ENCODE measurements around the gene SND1.

The SND1 gene

GRCh38 chr7:127884066-127884559, 232.1 kb downstream of the SND1 start:
- DNase-seq (ENCODE audit: low spot score) = no peak
- TF ChIP-seq CTCF (IDR thresholded peaks at IDR 0.05; ENCODE audit: extremely low read depth, insufficient read depth, missing control alignments) = no peak
- in situ Hi-C loops (cut with MboI; ENCODE audit: low pct_unique_long_range_greater_than_20kb, low sequenced_read_pairs, unreplicated experiment) = no loop called here

- in situ Hi-C loops (cut with MboI; ENCODE audit: low pct_unique_long_range_greater_than_20kb, low sequenced_read_pairs, unreplicated experiment) = no loop called here
- no peak for DNase-seq (ENCODE audit: low spot score)
- no peak for TF ChIP-seq CTCF (IDR thresholded peaks at IDR 0.05; ENCODE audit: extremely low read depth, insufficient read depth, missing control alignments)
Observed at GRCh38 chr7:127885222-127885772, 233.3 kb downstream of the SND1 start.

GRCh38 chr7:127885843-127886242, 233.8 kb downstream of the SND1 start:
- in situ Hi-C loops (cut with MboI; ENCODE audit: low pct_unique_long_range_greater_than_20kb, low sequenced_read_pairs, unreplicated experiment) = no loop called here
- DNase-seq (ENCODE audit: low spot score) = no peak
- TF ChIP-seq CTCF (IDR thresholded peaks at IDR 0.05; ENCODE audit: extremely low read depth, insufficient read depth, missing control alignments) = no peak

- DNase-seq (ENCODE audit: low spot score) = no peak
- TF ChIP-seq CTCF (IDR thresholded peaks at IDR 0.05; ENCODE audit: extremely low read depth, insufficient read depth, missing control alignments) = no peak
- in situ Hi-C loops (cut with MboI; ENCODE audit: low pct_unique_long_range_greater_than_20kb, low sequenced_read_pairs, unreplicated experiment) = no loop called here
Observed at GRCh38 chr7:127886248-127886647, 234.3 kb downstream of the SND1 start.

- DNase-seq (ENCODE audit: low spot score) = no peak
- TF ChIP-seq CTCF (IDR thresholded peaks at IDR 0.05; ENCODE audit: extremely low read depth, insufficient read depth, missing control alignments) = no peak
- in situ Hi-C loops (cut with MboI; ENCODE audit: low pct_unique_long_range_greater_than_20kb, low sequenced_read_pairs, unreplicated experiment) = no loop called here
Observed at GRCh38 chr7:127887096-127887495, 235.1 kb downstream of the SND1 start.

- in situ Hi-C loops (cut with MboI; ENCODE audit: low pct_unique_long_range_greater_than_20kb, low sequenced_read_pairs, unreplicated experiment) = no loop called here
- no peak for TF ChIP-seq CTCF (IDR thresholded peaks at IDR 0.05; ENCODE audit: extremely low read depth, insufficient read depth, missing control alignments)
- no peak for DNase-seq (ENCODE audit: low spot score)
Observed at GRCh38 chr7:127887631-127888030, 235.6 kb downstream of the SND1 start.
